Posterior vena cava (tissue), 2 donors: ENCODE data around the gene ACAP2. TPM values are rescaled to one million over a fixed set of nuclear protein-coding genes. Genes with fewer than 3 reads are reported as not detected.
A peak's percentile ranks its signal among the peaks of the same experiment; 100 is the strongest.
"Not testable (repeated sequence)": the region's sequence is repeated elsewhere in the genome, so short reads cannot be mapped to it uniquely, and the experiment has no call there.

Experiments
- DNase-seq: peaks from one replicate; pipeline ENCODE4 v3.0.0-alpha.2; 2020; ENCODE audit warnings: low spot score
- intact Hi-C, 2 donors: fragments of 100-400 bp; cut with DNase I; formaldehyde crosslinking; loops; one replicate each; pipeline versions ENCODE4 v1.14.1 to v1.14.2; 2022 to 2023
- total RNA-seq, 2 donors: library from RNA; stranded (reverse); fragmentation: NEBNext Ultra II Directional; extraction: Animal tissue kit (Norgen Biotek cat#: 25700); gene quantifications; one replicate each; pipeline ENCODE4 v1.2.1, GENCODE V29; 2021
- donor health status: DM: yes; HTN: yes; CAD: no.
- donor health status: DM: yes; HTN: yes; CAD: no.

The ACAP2 gene
- total RNA-seq, 2 donors from 2014 or later, result 46.8 to 48.4 TPM

GRCh38 chr3:195319060-195319459 is 123.8 kb downstream of the ACAP2 start:
- intact Hi-C loops, result no loop called here
- DNase-seq, result no peak

GRCh38 chr3:195312714-195313113 is 130.1 kb downstream of the ACAP2 start:
- intact Hi-C loops, result no loop called here
- DNase-seq, result no peak

GRCh38 chr3:195307711-195308110 is 135.1 kb downstream of the ACAP2 start:
- no peak for DNase-seq
- intact Hi-C loops, result no loop called here

- intact Hi-C loops, result no loop called here
- no peak for DNase-seq
Measured at GRCh38 chr3:195306369-195306768, 136.5 kb downstream of the ACAP2 start.

GRCh38 chr3:195302431-195302830 is 140.4 kb downstream of the ACAP2 start:
- no peak for DNase-seq
- intact Hi-C loops, result no loop called here

- DNase-seq, result no peak
- intact Hi-C loops, result no loop called here
Measured at GRCh38 chr3:195297446-195297845, 145.4 kb downstream of the ACAP2 start.

GRCh38 chr3:195296662-195297061 is 146.2 kb downstream of the ACAP2 start:
- DNase-seq, result no peak
- intact Hi-C loops, result no loop called here

- intact Hi-C loops, result no loop called here
Measured at GRCh38 chr3:195291121-195291520, 151.7 kb downstream of the ACAP2 start.

GRCh38 chr3:195290643-195291042 is 152.2 kb downstream of the ACAP2 start:
- intact Hi-C loops, DNase-seq: not testable (repeated sequence)

More at GRCh38 chr3:195291121-195291520, 151.7 kb downstream of the ACAP2 start:
- DNase-seq, result no peak

- no peak for DNase-seq
- intact Hi-C loops, result no loop called here
Measured at GRCh38 chr3:195286115-195286872, 156.5 kb downstream of the ACAP2 start.

GRCh38 chr3:195285372-195285771 is 157.4 kb downstream of the ACAP2 start:
- intact Hi-C loops, result no loop called here
- no peak for DNase-seq

- intact Hi-C loops, result no loop called here
- DNase-seq, result no peak
Measured at GRCh38 chr3:195284842-195285241, 158.0 kb downstream of the ACAP2 start.

GRCh38 chr3:195282961-195283360 is 159.9 kb downstream of the ACAP2 start:
- intact Hi-C loops, result no loop called here
- DNase-seq, result no peak

- intact Hi-C loops, result loop anchor here in 1 of 2 donors (5.0 to 10.0 kb wide), 2 partner anchors 240 to 337 kb away; no protein-coding TSS in a partner anchor
- DNase-seq, result no peak
Measured at GRCh38 chr3:195274259-195274966, 168.4 kb downstream of the ACAP2 start.

GRCh38 chr3:195271410-195272243 is 171.2 kb downstream of the ACAP2 start:
- intact Hi-C loops, result loop anchor here (2.0 to 10.0 kb wide), 3 partner anchors 243 to 334 kb away; no protein-coding TSS in a partner anchor
- DNase-seq, result peak; percentile 97

- DNase-seq, result peak; percentile 97
- intact Hi-C loops, result loop anchor here (2.0 to 10.0 kb wide), 3 partner anchors 244 to 334 kb away; no protein-coding TSS in a partner anchor
Measured at GRCh38 chr3:195270817-195271409, 171.9 kb downstream of the ACAP2 start, which contains the start of gene XXYLT1. Gene XXYLT1, minus strand, starts transcription at chr3:195271159. Its CDS starts 101 bp downstream, at chr3:195271058.

- intact Hi-C loops, result loop anchor here (2.0 to 10.0 kb wide), 3 partner anchors 245 to 333 kb away; no protein-coding TSS in a partner anchor
- peak; percentile 83 for DNase-seq
Measured at GRCh38 chr3:195270079-195270816, 172.6 kb downstream of the ACAP2 start.

GRCh38 chr3:195269375-195270078 is 173.3 kb downstream of the ACAP2 start:
- intact Hi-C loops, result loop anchor here (2.0 to 10.0 kb wide), 3 partner anchors 245 to 332 kb away; no protein-coding TSS in a partner anchor

More at GRCh38 chr3:195269375-195270078, 173.3 kb downstream of the ACAP2 start:
- DNase-seq, result no peak
